ENCODE measurements around the gene TOM1.

The TOM1 gene

DNA sequence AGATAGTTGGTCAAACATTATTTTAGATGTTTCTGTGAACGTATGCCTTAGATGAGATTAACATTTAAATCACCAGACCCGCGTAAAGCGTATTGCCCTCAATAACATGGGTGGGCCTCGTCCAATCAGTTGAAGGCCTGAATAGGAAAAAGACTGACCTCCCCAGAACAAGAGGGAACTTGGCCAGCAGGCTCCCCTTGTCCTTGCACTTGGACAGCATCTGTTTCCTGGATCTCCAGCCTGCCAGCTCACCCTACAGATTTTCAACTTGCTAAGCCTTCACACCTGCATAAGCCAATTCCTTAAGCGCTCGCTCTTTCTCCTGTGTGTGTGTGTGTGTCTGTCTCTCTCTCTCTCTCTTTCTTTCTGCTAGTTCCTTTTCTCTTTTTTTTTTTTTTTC, 8.2 kb downstream of the TOM1 start:
- no peak for DNase-seq

- DNase-seq, result no peak
These were observed 8.9 kb downstream of the TOM1 start for GRCh38 chr22:35308480-35309021.

DNA sequence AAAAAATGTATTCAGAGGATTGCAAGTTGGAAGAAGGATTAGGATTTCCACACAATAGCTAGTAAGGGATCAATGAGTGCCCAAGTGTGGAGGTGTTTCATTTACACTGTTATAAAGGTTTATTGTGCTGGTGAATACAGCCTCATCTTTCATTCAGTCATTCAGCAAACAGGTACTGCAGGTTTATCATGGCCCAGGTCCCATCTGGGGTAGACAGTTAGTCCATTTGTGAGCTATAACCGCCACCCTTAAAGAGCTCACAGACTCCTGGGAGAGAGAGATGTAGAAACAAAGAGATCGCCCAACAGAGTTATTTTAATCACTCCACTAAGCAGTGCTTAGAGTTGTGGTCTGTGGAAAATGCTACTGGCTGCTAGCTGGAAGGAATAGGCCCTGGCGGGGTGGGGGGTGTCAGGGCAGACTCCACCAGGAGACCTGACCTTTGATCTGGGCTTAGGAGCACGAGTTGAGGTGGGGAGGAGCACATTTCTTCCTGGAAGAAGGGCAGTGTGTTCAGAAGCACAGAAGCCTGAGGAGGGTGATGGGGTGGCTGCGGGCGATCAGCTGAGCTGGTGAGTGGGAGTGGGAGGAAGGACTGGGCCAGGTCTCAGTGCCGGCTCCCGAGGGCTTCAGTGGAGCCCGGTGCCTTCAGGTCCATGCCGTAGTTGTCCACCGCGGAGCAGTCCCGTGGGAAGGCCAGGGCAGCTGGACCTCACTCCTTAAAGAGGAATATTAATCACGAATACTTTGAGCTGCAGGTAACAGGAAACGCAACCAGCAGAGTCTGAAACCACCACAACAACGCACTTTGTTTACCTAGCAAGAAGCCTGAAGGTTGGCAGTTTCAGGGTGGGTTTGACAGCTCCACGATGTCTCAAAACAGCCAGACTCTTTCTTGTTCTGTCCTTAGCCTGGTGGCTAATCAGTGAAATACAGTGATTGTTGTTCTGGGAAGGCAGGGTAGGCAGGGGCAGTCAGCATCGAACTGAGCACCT, 11.2 kb downstream of the TOM1 start:
- no peak for DNase-seq

DNA sequence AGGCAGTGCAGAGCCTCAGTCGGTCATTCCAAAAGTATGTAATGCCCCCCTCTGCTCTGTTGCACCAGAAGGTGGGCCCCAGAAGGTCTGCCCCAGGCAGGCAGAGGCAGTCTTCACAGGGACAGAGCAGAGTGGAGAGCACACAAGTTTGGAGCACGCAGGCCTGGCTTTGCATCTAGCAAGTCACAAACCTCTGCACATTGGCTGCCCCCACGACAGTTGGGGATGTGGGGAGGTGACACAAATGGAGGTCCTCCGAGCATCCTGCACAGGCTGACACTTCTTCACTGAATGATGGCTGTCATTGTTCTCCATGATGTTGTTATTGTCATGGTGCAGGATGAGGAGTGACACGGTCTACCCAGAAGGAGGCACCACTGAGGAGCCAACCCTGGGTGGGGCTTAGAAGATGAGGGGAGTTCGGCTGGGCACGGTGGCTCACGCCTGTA, 11.9 kb downstream of the TOM1 start:
- no peak for DNase-seq

DNA sequence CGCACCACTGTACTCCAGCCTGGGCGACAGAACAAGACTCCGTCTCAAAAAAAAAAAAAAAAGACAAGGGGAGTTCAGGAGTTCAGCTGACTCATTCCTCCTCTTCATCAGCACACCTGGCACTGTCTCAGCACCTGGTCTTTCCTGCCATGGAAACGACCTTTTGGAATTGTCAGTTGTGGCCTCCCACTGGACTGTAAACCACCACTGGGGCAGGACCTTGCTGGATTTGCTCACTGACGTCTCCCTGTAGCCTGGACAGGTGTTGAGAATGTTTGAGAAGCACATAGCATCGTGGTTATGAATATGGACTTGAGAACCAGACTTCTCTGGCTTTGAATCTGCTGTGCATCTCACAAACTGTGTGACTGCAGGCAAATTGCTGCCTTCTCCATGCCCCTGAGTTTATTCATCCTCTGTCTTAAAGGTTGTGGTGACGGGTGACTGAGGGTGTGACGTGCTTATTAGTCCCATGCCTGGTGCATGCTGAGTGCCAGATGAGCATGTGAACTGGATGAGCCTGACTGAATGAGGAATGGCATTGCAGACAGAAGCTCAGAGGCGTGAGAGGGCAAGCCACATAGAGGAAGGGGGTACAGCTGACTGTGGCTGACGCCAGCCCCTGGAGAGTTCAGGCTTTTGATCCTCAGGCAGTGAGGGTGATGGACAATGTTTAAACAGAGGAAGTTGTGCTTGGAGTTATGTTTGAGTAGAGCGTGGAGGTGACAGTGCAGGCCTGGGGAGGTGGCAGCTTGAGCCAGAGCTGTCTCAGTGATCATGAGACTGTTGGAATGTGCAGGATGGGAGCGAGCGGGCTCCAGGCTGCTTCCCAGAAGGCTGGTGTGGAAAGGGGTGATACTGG, 12.7 kb downstream of the TOM1 start:
- no peak for DNase-seq

DNA sequence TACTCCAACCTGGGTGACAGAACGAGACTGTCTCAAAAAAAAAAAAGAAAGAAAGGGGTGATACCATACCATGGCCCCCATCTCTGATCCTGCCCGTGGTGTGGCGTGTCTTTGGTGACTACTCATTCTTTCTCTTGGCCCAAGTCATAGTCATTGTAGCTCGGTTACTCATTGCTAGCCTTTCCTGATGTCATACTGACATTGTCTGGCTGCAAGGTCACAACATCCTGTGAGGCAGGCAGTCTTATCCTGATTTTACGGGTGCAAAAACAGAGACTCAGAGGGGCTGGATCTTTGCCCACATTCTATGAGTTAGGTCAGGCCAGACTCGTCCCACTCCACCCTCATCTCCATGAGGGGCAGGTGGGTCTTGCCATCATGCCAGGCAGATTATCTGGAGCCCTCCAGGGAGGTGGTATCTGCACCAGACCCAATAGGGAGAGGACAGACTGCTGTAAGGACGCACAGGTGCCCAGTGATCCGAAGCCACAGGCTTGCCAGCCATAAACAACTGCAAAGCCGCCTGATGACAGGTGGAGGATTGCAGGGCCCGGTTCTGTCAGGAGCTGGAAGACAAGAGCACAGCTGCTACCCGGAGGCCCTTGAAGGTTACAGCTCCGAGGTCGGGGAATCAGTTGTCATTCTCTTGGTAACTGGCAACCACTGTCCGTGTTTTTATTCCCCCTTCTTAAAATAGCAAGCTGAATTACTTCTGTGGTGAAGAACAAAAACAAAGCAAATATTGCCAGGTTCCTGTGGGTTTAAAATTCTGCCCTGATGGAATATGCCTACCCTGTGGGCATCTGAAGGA, 13.8 kb downstream of the TOM1 start:
- no peak for DNase-seq

DNA sequence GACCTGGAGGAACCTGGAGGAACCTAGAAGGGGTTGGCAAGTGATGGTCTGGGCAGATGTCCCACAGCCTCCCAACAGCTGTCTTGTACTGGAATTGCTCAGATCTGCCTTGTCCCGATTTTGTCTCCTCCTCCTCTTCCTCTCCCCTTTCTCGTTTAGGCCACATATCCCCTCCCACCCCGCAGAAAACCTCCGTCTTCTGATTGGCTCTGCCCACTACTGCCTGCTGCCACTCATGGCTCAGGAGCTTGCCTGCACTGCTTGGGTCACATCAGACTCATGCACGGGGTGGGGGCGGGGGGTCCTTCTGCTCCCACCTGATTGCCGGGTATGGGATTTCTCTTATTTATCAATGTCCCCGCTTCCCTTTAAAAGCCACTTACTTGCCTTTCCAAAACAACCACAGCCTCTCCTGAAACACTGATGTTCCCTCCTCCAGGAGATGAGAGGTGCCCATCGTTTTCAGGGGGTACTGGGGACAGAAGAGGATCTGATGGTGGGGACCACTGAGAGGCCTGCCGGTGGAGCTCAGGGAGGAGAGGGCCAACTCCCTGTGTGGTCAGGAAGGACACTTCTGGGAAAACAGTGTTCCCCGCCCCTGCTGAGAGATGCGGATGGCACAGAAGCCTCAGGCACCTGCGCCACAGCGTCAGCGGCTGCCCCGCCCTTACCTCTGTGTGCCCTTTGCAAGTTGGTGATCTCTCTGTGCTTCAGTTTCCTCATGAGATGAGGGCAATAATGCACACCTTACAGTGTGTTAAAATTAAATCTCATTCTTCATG, 14.7 kb downstream of the TOM1 start:
- no peak for DNase-seq

DNA sequence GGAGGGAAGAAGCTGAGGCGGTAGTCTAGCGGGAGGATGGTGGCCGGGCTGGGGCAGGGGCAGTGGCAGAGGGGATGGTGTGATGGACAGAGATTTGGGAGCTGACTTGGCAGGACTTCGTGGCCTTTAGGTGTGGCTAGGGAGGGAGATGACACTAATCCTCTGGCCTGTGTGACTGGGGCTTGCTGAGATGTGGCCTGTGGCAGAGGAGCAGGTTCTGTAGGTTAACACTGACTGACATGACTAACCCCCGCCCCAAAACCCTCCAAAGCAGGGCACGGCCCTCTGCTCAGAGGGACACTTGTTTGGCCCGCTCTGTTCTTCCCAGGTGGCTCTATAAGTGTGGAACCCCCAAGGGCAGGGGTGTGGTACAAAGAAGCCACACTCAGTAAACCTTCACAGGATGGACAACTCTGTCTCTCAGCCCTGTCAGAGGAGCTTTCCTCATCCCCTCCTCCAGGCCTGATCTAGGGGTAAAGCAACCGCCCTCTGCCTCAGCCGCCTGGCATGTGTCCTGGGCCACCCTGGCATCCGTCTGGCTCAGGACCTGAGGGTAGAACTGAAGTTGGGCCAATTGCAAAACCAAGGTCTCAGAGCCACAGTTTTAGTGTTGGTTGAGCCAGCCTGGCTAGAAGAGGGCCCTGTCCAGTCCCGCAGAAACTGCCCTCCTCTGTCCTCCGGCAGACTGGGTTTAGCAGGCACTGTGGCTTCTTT, 15.6 kb downstream of the TOM1 start:
- no peak for DNase-seq

GRCh38 chr22:35315855-35316745, 16.4 kb downstream of the TOM1 start:
- DNase-seq, result no peak

GRCh38 chr22:35316751-35317150, 17.1 kb downstream of the TOM1 start:
- DNase-seq, result no peak

DNA sequence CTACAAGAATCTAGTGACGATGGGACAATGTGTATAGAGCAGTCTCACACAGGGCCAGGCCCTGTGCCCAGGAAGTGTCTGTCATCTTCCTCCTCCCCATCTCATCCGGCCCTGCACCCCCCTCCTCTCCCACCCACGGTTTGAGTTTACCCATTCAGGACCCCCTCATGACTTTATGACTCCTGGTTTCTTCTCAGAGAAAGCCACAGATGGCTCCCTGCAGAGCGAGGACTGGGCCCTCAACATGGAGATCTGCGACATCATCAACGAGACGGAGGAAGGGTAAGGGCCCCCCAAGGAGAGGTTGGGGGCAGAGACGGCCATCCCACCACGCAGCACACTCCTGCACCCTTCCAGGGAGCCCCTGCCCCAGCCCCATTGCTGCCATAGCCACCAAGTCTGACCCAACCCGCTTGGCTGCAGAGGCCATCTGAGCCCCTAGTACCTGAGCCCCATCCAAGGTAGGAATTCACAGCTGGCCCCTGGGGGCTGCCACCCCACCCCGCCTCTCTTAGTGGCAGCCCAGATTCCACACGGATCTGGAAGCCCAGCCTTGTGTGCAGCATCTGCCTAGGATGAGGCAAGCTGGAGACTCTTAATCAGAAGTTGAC, 18.1 kb downstream of the TOM1 start:
- no peak for DNase-seq

- DNase-seq, result no peak
These were observed 18.9 kb downstream of the TOM1 start for GRCh38 chr22:35318346-35319215.

DNA sequence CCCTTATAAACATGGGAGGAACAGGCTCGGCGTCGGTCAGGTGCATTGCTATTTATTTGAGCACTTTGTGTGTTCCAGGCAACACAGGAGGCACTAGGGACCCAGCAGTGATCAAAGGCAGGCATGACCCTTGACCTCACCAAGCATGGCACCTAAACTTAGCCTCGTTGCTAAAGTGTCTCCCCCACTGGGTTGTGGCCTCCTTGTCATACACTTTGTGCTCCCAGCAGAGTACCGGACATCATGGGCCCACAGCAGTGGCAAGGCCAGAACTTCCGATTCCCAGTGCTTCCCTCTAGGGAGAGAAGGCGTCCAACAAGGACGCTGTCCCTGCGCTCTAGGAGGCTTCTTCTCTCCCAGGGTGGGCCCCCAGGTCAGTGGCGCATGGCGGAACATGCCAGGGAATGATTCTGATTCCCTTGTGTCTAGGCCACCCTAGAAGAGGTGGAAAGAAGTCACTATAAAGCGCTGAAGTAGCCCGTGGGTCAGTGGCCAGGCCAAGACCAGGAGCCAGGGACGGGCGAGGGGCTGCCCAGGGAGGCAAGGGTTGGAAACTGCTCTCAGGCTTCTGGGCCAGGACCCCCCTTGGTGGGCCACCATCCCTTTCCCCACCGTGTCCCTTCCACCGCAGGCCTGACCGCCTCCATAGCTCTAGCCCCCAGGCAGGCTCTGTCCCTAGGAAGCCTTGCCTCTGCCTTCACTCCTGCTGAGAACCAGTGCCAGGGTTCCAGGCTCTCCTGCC, 19.7 kb downstream of the TOM1 start:
- no peak for DNase-seq

DNA sequence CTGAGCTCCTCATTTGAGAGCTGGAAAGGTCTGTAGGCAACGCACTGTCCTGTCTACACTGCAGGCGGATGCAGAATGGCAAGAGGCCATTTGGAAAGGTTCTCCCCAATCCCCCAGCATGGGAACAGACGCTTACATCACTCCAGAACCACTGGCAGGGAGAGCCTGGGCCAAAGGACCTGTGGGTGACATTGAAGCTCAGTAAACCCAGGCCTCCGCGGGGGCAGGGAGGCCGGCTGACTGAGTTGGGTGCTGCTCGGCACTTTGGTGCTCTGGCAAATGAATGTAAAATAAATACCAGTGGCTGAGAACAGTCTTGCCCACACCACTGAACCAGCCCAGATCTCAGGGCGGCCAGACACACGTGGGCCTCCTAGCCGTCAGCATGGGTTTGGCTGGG, 22.4 kb downstream of the TOM1 start:
- DNase-seq, result no peak

GRCh38 chr22:35322893-35323292, 23.2 kb downstream of the TOM1 start:
- DNase-seq, result no peak

- no peak for DNase-seq
These were observed 23.6 kb downstream of the TOM1 start for GRCh38 chr22:35323305-35323704.

DNA sequence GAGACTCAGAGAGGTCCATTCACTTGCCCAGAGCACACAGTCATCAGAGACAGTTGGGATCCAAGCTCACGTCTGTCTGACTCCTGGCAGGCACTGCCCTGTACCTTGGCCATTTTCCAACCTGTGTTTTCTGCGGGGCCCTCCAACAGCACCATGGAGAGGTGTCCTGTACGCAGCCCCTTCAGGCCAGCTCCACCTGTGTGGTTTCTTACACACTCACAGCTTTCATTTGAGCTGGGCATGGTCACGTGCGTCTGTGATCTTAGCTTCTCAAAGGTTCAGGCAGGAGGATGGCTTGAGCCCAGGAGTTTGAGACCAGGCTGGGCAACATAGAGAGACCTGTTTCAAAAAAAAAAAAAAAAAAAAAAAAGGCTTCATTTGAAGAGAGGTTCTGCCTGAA, 24.4 kb downstream of the TOM1 start:
- DNase-seq, result no peak

DNA sequence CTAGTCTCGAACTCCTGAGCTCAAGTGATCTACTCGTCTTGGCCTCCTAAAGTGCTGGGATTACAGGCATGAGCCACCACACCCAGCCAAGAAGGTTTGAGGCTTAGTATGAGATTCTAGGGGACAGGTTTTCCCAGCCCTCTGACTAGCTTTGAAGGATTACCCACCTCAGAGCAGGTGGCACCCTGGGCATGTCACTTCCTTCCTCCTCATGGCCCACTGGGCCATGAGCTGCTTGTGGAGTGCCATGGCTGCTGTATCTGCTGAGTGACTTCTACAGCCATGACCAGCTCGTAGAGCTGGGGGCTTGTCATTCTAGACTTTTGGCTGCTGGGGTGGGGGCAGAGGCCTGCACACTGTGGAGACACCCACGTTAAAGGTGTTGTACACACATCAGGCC, 25.1 kb downstream of the TOM1 start:
- no peak for DNase-seq

All from CD4-positive, alpha-beta T cell treated with Interferon alpha-2 for 1 hour (primary cell).